Activated B cell treated with CpG ODN at 0.5 μM for 24 hours (primary cell): ENCODE measurements around the gene KICS2. TPM values are rescaled to one million over a fixed set of nuclear protein-coding genes. Genes with fewer than 3 reads are reported as not detected.

Source experiments
- ATAC-seq: fragments of 200-7000 bp; cut with Tn5 transposase; one replicate; pipeline ENCODE4 v1.10.0; 2021; ENCODE audit warnings: low read depth, mild to moderate bottlenecking, moderate library complexity
- CTCF ChIA-PET: fragments of 350-600 bp; sonication (Branson Sonifier 250); formaldehyde crosslinking; loops from one replicate; lab custom pipeline; 2021; ENCODE audit warnings: antibody characterized with exemption; lab: Charles Lee
- POLR2A ChIA-PET: fragments of 350-600 bp; sonication (Branson Sonifier 250); formaldehyde crosslinking; loops from one replicate; lab custom pipeline; 2021; ENCODE audit warnings: antibody characterized with exemption; lab: Charles Lee
- DNase-seq: peaks from one replicate; pipeline ENCODE4 v3.0.0; 2022
- H3K27ac Mint-ChIP-seq: one replicate; pipeline ENCODE4 v1.8.0; 2020; ENCODE audit warnings: mixed read lengths
- H3K27me3 Mint-ChIP-seq: one replicate; pipeline ENCODE4 v1.8.0; 2021; ENCODE audit warnings: mixed read lengths
- H3K36me3 Mint-ChIP-seq: one replicate; pipeline ENCODE4 v1.8.0; 2021; ENCODE audit warnings: low read depth, mixed read lengths
- H3K4me1 Mint-ChIP-seq: one replicate; pipeline ENCODE4 v1.8.0; 2021; ENCODE audit warnings: mixed read lengths
- H3K4me3 Mint-ChIP-seq: one replicate; pipeline ENCODE4 v1.8.0; 2020; ENCODE audit warnings: mild to moderate bottlenecking, mixed read lengths
- H3K9me3 Mint-ChIP-seq: one replicate; pipeline ENCODE4 v1.8.0; 2020; ENCODE audit warnings: mixed read lengths
- intact Hi-C: fragments of 100-400 bp; cut with micrococcal nuclease; formaldehyde crosslinking; loops from one replicate; pipeline ENCODE4 v1.15.1; 2024
- total RNA-seq: library from RNA; stranded (reverse); gene quantifications from 2 replicates; pipeline ENCODE4 v1.2.3, GENCODE V29; 2022
- TF ChIP-seq, protein P1 (sequence below): fragments of 200-600 bp; IDR thresholded peaks from one replicate; pipeline ENCODE4 v1.8.0; 2022; ENCODE audit warnings: antibody characterized with exemption, mild to moderate bottlenecking

KICS2 gene
- total RNA-seq, 1 donor from 2014 or later: 16.5 TPM

DNA sequence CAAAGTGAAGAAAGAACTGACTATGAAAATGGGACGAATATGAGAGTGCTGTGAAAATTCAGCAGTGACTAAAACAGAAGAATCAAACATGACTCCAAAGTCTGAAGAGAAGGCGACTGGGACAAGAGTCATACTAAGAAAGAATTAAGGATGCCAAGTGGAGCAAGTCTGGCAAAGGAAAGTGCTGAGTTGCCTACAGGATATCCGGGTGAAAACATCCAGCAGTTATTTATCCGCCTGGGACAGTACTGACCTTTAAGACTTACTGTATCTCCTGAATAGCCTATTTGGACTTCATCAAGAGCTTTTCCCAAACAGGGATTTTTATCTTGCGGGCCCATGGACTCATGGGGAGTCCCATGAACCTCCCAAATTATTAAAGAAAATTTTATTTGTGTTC lies 41.1 kb downstream of the KICS2 start:
- CTCF ChIA-PET: no interaction called here
- intact Hi-C loops: no loop called here
- Mint-ChIP-seq H3K4me1 (no peaks in the 10 kb centered on the region), H3K9me3 (peaks cover 3% of the 10 kb centered on the region), H3K27me3 (no peaks in the 10 kb centered on the region), H3K36me3 (peaks cover 6% of the 10 kb centered on the region), H3K27ac (no peak overlapping the region), H3K4me3 (no peak overlapping the region)
- DNase-seq (no peak), ATAC-seq (no peak)
- TF ChIP-seq, protein P1, sequence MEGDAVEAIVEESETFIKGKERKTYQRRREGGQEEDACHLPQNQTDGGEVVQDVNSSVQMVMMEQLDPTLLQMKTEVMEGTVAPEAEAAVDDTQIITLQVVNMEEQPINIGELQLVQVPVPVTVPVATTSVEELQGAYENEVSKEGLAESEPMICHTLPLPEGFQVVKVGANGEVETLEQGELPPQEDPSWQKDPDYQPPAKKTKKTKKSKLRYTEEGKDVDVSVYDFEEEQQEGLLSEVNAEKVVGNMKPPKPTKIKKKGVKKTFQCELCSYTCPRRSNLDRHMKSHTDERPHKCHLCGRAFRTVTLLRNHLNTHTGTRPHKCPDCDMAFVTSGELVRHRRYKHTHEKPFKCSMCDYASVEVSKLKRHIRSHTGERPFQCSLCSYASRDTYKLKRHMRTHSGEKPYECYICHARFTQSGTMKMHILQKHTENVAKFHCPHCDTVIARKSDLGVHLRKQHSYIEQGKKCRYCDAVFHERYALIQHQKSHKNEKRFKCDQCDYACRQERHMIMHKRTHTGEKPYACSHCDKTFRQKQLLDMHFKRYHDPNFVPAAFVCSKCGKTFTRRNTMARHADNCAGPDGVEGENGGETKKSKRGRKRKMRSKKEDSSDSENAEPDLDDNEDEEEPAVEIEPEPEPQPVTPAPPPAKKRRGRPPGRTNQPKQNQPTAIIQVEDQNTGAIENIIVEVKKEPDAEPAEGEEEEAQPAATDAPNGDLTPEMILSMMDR: no peak
- POLR2A ChIA-PET: no interaction called here

DNA sequence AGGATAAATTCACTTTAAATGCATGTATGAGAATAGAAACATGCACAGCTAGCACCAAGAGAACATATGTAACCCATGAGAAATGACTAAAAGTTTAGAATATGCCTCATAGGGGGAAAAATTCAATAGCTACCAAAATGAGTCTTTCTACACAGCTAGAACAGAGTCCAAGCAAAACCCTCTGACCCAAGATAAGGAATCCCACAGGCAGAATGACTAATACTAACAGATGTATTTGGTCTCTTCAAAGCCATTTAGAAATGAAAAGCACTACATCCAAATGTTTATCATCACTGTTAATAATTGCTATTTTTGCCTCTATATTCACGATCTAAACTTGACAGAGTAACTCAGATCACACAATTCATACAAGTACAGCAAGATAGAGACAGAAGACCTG lies 44.0 kb downstream of the KICS2 start:
- no peak for DNase-seq
- Mint-ChIP-seq H3K36me3 (peaks cover 4% of the 10 kb centered on the region), H3K4me3 (no peak overlapping the region), H3K27ac (no peak overlapping the region), H3K9me3 (peaks cover 3% of the 10 kb centered on the region), H3K4me1 (no peaks in the 10 kb centered on the region), H3K27me3 (no peaks in the 10 kb centered on the region)
- TF ChIP-seq, protein P1: no peak
- intact Hi-C loops: no loop called here
- POLR2A ChIA-PET: no interaction called here
- CTCF ChIA-PET: interaction anchor here (0.5 kb wide), 1 partner anchor 155 kb away, joined by 3 read pairs; no protein-coding TSS in a partner anchor
- ATAC-seq: no peak

DNA sequence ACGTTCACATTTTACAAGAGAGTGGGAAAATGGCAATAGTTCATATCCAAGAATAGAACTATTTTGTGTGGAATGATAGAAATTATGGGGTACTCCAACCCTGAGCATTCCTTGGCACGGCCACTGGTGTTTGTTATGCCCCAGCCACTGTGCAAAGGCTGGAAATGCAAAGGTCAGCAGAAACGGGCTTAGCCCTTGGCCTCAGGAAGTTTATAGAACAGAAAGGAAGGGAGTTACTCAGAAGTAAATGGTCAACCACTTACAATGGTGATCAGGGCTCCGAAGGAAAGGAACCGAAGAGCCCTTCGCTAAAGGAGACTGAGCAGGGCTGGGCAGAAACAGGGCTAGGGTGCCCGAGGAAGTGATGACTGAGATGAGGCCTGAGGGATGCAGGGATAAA lies 45.1 kb downstream of the KICS2 start:
- Mint-ChIP-seq H3K27me3 (no peaks in the 10 kb centered on the region), H3K4me3 (no peak overlapping the region), H3K9me3 (no peaks in the 10 kb centered on the region), H3K36me3 (no peaks in the 10 kb centered on the region), H3K27ac (no peak overlapping the region), H3K4me1 (no peaks in the 10 kb centered on the region)
- DNase-seq (no peak), ATAC-seq (no peak)
- intact Hi-C loops: no loop called here
- ChIA-PET CTCF (no interaction called here), POLR2A (no interaction called here)
- TF ChIP-seq, protein P1: no peak

GRCh38 chr12:64175254-64175945 lies 46.7 kb downstream of the KICS2 start:
- TF ChIP-seq, protein P1: no peak
- ChIA-PET POLR2A (no interaction called here), CTCF (no interaction called here)
- Mint-ChIP-seq H3K4me1 (no peaks in the 10 kb centered on the region), H3K4me3 (no peak overlapping the region), H3K27me3 (no peaks in the 10 kb centered on the region), H3K27ac (no peak overlapping the region), H3K36me3 (no peaks in the 10 kb centered on the region), H3K9me3 (no peaks in the 10 kb centered on the region)
- ATAC-seq: no peak
- DNase-seq: no peak
- intact Hi-C loops: no loop called here

- TF ChIP-seq, protein P1: no peak
- H3K4me1 Mint-ChIP-seq: no peaks in the 10 kb centered on the region
- no peak for DNase-seq
- no peak overlapping the region for H3K27ac Mint-ChIP-seq
- H3K4me3 Mint-ChIP-seq: no peak overlapping the region
- intact Hi-C loops: no loop called here
- no peaks in the 10 kb centered on the region for H3K9me3 Mint-ChIP-seq
- no peaks in the 10 kb centered on the region for H3K36me3 Mint-ChIP-seq
- no peak for ATAC-seq
- CTCF ChIA-PET: no interaction called here
- POLR2A ChIA-PET: no interaction called here
- no peaks in the 10 kb centered on the region for H3K27me3 Mint-ChIP-seq
Measured at GRCh38 chr12:64173456-64173855, 48.6 kb downstream of the KICS2 start.

Other genes with a start within 250 kb of the KICS2 start
- gene C12orf56, start 168.5 kb upstream of the KICS2 start, total RNA-seq: not detected in 2 replicates
- gene XPOT, start 182.1 kb upstream of the KICS2 start, total RNA-seq: 81.3 and 96.2 TPM in 2 replicates
- 32.6 and 37.4 TPM in 2 replicates for gene TBK1, start 229.8 kb upstream of the KICS2 start, total RNA-seq